HepG2 (cell line): ENCODE data around the gene RNASE13. TPM values are rescaled to one million over a fixed set of nuclear protein-coding genes. Genes with fewer than 3 reads are reported as not detected.
A peak's percentile ranks its signal among the peaks of the same experiment; 100 is the strongest.

Source experiments
- ATF3 ChIP-seq: sonication (generic); formaldehyde crosslinking; IDR thresholded peaks from 2 replicates; pipeline ENCODE4 v1.4.0; 2020; ENCODE audit warnings: missing genetic modification reagents
- CC2D1A ChIP-seq: sonication (generic); formaldehyde crosslinking; IDR thresholded peaks from 2 replicates; pipeline ENCODE4 v1.8.1; 2023; ENCODE audit warnings: mild to moderate bottlenecking, missing genetic modification reagents
- CREBL2 ChIP-seq: sonication (generic); formaldehyde crosslinking; IDR thresholded peaks from 2 replicates; pipeline ENCODE4 v1.8.1; 2023; ENCODE audit warnings: missing genetic modification reagents, mild to moderate bottlenecking, borderline replicate concordance
- ELF3 ChIP-seq: IDR thresholded peaks from 2 replicates; pipeline ENCODE4 v1.6.1; 2016; ENCODE audit warnings: missing genetic modification reagents, missing compliant biosample characterization
- ESRRA ChIP-seq: sonication (generic); formaldehyde crosslinking; IDR thresholded peaks from 2 replicates; pipeline ENCODE4 v1.5.1; 2020; ENCODE audit warnings: mild to moderate bottlenecking, low read depth, missing genetic modification reagents
- FOSL1 ChIP-seq: sonication (generic); formaldehyde crosslinking; IDR thresholded peaks from 2 replicates; pipeline ENCODE4 v1.9.0; 2021; ENCODE audit warnings: missing genetic modification reagents, borderline replicate concordance
- HNF4G ChIP-seq, 2 experiments: sonication (generic) in 1 of 2; formaldehyde crosslinking in 1 of 2; IDR thresholded peaks; 2 replicates each; pipeline versions ENCODE4 v1.4.0 to v1.6.1; 2011 to 2020; ENCODE audit warnings: borderline replicate concordance in 2 of 2, low read depth in 2 of 2, mild to moderate bottlenecking in 2 of 2, low read length in 1 of 2, missing genetic modification reagents in 1 of 2, moderate library complexity in 1 of 2
- KDM3A ChIP-seq: IDR thresholded peaks from 2 replicates; pipeline ENCODE4 v1.6.1; 2018; ENCODE audit warnings: low read depth, missing compliant biosample characterization
- KMT2B ChIP-seq: IDR thresholded peaks from 2 replicates; pipeline ENCODE4 v1.6.1; 2016; ENCODE audit warnings: missing genetic modification reagents, missing compliant biosample characterization
- LCORL ChIP-seq, 2 experiments: fragments of 450-650 bp in 1 of 2; sonication (generic) in 1 of 2; formaldehyde crosslinking in 1 of 2; IDR thresholded peaks; 2 replicates each; pipeline versions ENCODE4 v1.5.0 to v1.6.1; 2017 to 2020; ENCODE audit warnings: antibody characterized with exemption in 1 of 2, missing genetic modification reagents in 1 of 2
- MAZ ChIP-seq, 2 experiments: sonication (generic) in 1 of 2; formaldehyde crosslinking in 1 of 2; IDR thresholded peaks; 2 replicates each; pipeline versions ENCODE4 v1.5.0 to v1.6.1; 2012 to 2020; ENCODE audit warnings: low read depth in 2 of 2, mild to moderate bottlenecking in 2 of 2, borderline replicate concordance in 1 of 2, improper control_type of control experiment in 1 of 2, low read length in 1 of 2, missing genetic modification reagents in 1 of 2, moderate library complexity in 1 of 2
- NCOA2 ChIP-seq: sonication (generic); formaldehyde crosslinking; IDR thresholded peaks from 2 replicates; pipeline ENCODE4 v1.8.0; 2022; ENCODE audit warnings: inconsistent platforms
- PRPF4 ChIP-seq: fragments of 200-400 bp; formaldehyde crosslinking; IDR thresholded peaks from 2 replicates; pipeline ENCODE4 v1.6.1; 2016; ENCODE audit warnings: low read length, low read depth; ENCODE audit not compliant: poor library complexity, severe bottlenecking
- SALL2 ChIP-seq: sonication (generic); formaldehyde crosslinking; IDR thresholded peaks from 2 replicates; pipeline ENCODE4 v1.8.1; 2023; ENCODE audit warnings: mild to moderate bottlenecking, missing genetic modification reagents, inconsistent platforms
- SMC3 ChIP-seq: IDR thresholded peaks from 2 replicates; pipeline ENCODE4 v1.6.1; 2011; ENCODE audit warnings: low read length, improper control_type of control experiment
- STAG1 ChIP-seq: sonication (generic); formaldehyde crosslinking; IDR thresholded peaks from 2 replicates; pipeline ENCODE4 v1.4.0; 2020; ENCODE audit warnings: missing genetic modification reagents
- SYNCRIP ChIP-seq: fragments of 200-400 bp; formaldehyde crosslinking; IDR thresholded peaks from 2 replicates; pipeline ENCODE4 v1.6.1; 2018; ENCODE audit warnings: mild to moderate bottlenecking, low read depth, low read length; ENCODE audit not compliant: insufficient read depth
- THAP7 ChIP-seq: sonication (generic); formaldehyde crosslinking; IDR thresholded peaks from 2 replicates; pipeline ENCODE4 v1.8.1; 2023; ENCODE audit warnings: mild to moderate bottlenecking, missing genetic modification reagents
- TSC22D2 ChIP-seq: sonication (generic); formaldehyde crosslinking; IDR thresholded peaks from 2 replicates; pipeline ENCODE4 v1.5.1; 2020; ENCODE audit warnings: missing genetic modification reagents, mild to moderate bottlenecking, borderline replicate concordance
- ZMYM3 ChIP-seq: sonication (generic); formaldehyde crosslinking; IDR thresholded peaks from 2 replicates; pipeline ENCODE4 v1.5.1; 2020; ENCODE audit warnings: mild to moderate bottlenecking, missing genetic modification reagents
- ZNF530 ChIP-seq: sonication (generic); formaldehyde crosslinking; IDR thresholded peaks from 2 replicates; pipeline ENCODE4 v1.5.0; 2020; ENCODE audit warnings: low read depth, mild to moderate bottlenecking, missing genetic modification reagents
- ZNF598 ChIP-seq: sonication (generic); formaldehyde crosslinking; IDR thresholded peaks from 2 replicates; pipeline ENCODE4 v1.5.1; 2020; ENCODE audit warnings: mild to moderate bottlenecking, missing genetic modification reagents, borderline replicate concordance
- ZNF83 ChIP-seq: sonication (generic); formaldehyde crosslinking; IDR thresholded peaks from 2 replicates; pipeline ENCODE4 v1.4.0; 2020; ENCODE audit warnings: missing genetic modification reagents, mild to moderate bottlenecking, borderline replicate concordance
- polyA plus RNA-seq, 8 experiments: library from polyadenylated mRNA; depleted of rRNA in 3 of 8; stranded (reverse) in 7 of 8; unstranded in 1 of 8; fragments of >200 nt; fragmentation: Illumina TruSeq in 4 of 8; extraction: Trizol in 4 of 8; gene quantifications; 2 replicates each; pipeline versions ENCODE4 v1.2.1 to v1.2.3, GENCODE V29; 2011 to 2016; ENCODE audit warnings: low read depth in 4 of 8, missing spikeins in 1 of 8, mixed read lengths in 1 of 8; ENCODE audit not compliant: insufficient read depth in 1 of 8
- total RNA-seq, 5 experiments: library from RNA; depleted of rRNA; stranded (reverse); fragments of >200 nt; fragmentation: Illumina TruSeq; extraction: Trizol; gene quantifications; 2 replicates each; pipeline ENCODE4 v1.2.3, GENCODE V29; 2016; ENCODE audit warnings: low read depth in 1 of 5
- TF ChIP-seq, protein P1 (sequence below): sonication (generic); formaldehyde crosslinking; IDR thresholded peaks from 2 replicates; pipeline ENCODE4 v1.8.0; 2022; ENCODE audit warnings: missing genetic modification reagents, mild to moderate bottlenecking, moderate library complexity, borderline replicate concordance

RNASE13 gene
- total and polyA plus RNA-seq, 2 of the 13 experiments (the other 11 are each of a cell fraction or from before 2014, with no cell fraction given), result 1.0 TPM; not detected in 1

DNA sequence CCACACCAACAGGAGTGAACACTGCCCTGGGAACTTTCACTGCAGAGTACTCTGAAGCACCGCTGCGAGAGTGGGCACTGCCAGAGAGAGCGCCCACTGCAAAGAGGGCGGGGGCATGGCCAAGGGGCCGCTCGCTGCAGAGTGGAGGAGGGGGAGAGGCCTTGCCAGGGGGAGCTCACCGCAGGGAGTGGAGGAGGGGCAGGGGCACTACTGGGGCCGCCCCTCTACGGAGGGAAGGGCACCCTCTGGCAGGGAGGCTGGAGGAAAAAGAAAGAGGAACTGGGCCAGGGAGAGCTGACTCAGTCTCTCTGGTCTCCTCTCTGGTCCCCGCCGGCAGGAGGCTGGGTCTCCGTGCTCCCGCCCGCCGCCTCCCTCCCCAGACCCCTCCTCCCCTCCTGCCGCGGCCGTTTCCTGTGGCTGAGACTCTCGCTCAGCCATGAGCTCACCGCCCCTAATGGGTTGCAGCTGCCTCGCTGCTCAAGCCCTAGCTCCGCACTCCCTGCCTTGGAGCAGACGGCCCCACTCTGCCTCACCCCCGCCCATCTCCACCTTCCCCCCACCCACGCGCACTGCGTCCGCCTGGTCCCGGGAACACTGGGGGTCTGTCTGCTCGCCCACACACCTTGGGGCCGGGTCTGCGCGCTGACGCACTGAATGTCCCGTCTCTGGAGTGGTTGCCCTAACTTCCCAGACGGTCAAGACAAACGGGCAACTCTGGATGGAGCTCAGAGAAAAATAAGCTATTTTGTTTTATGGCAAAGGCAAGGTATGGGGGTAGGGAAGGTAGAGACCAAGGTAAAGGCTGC is 36.8 kb upstream of the RNASE13 start (continued):
- TF ChIP-seq KMT2B (CRISPR knock-in tag) (no peak; the same call in 1 of the 2 replicates), LCORL (IDR thresholded peaks at IDR 0.05) (no peak), LCORL (CRISPR knock-in tag; IDR thresholded peaks at IDR 0.05) (peak; percentile 48; the same call in 1 of the 2 replicates), ATF3 (no peak), CC2D1A (CRISPR knock-in tag) (no peak), ESRRA (CRISPR knock-in tag) (no peak), PRPF4 (peak; percentile 44), NCOA2 (CRISPR knock-in tag) (no peak), ZMYM3 (CRISPR knock-in tag) (peak; percentile 12; the same call in 1 of the 2 replicates), STAG1 (CRISPR knock-in tag) (no peak), ZNF530 (CRISPR knock-in tag) (no peak), SALL2 (no peak), TSC22D2 (no peak; the same call in 1 of the 2 replicates), ZNF598 (CRISPR knock-in tag) (no peak), THAP7 (CRISPR knock-in tag) (no peak), HNF4G (IDR thresholded peaks at IDR 0.05; ENCODE audit: borderline replicate concordance, low read depth, low read length) (no peak), HNF4G (CRISPR knock-in tag; IDR thresholded peaks at IDR 0.05; ENCODE audit: borderline replicate concordance, low read depth) (no peak; the same call in 1 of the 2 replicates), CREBL2 (CRISPR knock-in tag) (no peak), FOSL1 (no peak), ELF3 (CRISPR knock-in tag) (0 out of 2 replicates have a peak, but pooled peaks have one; percentile 41), KDM3A (0 out of 2 replicates have a peak, but pooled peaks have one; percentile 59), ZNF83 (CRISPR knock-in tag) (0 out of 2 replicates have a peak, but pooled peaks have one; percentile 34), SMC3 (no peak), SYNCRIP (no peak), MAZ (IDR thresholded peaks at IDR 0.05; ENCODE audit: borderline replicate concordance, low read depth, low read length) (0 out of 2 replicates have a peak, but pooled peaks have one; percentile 70), MAZ (CRISPR knock-in tag; IDR thresholded peaks at IDR 0.05; ENCODE audit: low read depth) (no peak)
- TF ChIP-seq, protein P1, sequence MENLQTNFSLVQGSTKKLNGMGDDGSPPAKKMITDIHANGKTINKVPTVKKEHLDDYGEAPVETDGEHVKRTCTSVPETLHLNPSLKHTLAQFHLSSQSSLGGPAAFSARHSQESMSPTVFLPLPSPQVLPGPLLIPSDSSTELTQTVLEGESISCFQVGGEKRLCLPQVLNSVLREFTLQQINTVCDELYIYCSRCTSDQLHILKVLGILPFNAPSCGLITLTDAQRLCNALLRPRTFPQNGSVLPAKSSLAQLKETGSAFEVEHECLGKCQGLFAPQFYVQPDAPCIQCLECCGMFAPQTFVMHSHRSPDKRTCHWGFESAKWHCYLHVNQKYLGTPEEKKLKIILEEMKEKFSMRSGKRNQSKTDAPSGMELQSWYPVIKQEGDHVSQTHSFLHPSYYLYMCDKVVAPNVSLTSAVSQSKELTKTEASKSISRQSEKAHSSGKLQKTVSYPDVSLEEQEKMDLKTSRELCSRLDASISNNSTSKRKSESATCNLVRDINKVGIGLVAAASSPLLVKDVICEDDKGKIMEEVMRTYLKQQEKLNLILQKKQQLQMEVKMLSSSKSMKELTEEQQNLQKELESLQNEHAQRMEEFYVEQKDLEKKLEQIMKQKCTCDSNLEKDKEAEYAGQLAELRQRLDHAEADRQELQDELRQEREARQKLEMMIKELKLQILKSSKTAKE (CRISPR knock-in tag), result peak; percentile 50; the same call in 1 of the 2 replicates
